ENCODE data around the gene CEBPZOS.

The CEBPZOS gene

DNA sequence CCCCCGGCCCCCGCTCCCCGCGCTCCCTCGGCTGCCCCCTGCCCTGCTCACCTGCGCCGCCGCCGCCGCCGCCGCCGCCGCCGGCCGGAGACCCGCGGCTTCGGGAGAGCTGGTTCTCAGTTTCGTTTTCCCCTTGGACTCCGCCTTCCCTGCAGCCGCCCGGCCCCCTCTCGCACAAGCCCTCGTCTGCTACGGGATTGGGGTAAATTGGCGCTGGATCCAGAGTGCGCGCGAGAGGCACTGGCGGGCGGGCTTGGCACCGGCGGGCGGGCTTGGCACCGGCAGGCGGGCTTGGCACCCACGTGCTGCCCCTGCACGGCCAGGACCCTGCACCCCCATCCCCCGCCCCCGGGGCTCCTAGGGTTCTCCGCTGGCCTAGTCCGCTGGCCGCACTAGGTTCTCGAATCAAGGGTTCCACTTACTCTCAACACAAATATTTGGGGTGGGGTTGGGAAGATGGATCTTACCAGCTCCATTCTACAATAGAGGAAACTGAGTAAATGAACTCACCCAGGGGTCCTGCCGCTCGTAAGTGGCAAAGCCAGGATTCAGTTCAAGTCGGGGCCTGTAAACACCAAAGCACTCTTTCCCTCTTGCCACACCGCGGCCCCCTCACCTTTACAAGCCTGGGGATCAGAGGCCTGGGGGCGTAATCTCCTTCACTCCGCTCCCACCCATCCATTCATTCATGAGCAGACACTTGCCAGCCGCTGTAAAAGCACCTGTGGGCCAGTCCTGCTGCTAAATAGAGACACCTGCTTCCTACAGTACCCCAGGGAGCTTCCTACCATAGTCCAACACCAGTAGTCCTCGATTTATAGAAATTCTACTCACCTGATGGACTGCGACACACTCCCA is 39.2 kb upstream of the CEBPZOS start, which contains the start of gene EIF2AK2:
TSS of gene EIF2AK2 (minus strand) at position 124 of the 858 bp plus-strand sequence. CDS start 9,174 bp downstream, outside the sequence.
- H3K4me3 ChIP-seq (ENCODE audit: low read depth, low read length), result peak within 1 kb of the TSS; percentile 77
- TF ChIP-seq CTCF (IDR thresholded peaks at IDR 0.05; ENCODE audit: low read depth, low read length), result no peak
- DNase-seq (ENCODE audit: low read depth, low spot score), result peak; percentile 84
- in situ Hi-C loops (cut with HindIII; ENCODE audit: low sequenced_read_pairs), result no loop called here

DNA sequence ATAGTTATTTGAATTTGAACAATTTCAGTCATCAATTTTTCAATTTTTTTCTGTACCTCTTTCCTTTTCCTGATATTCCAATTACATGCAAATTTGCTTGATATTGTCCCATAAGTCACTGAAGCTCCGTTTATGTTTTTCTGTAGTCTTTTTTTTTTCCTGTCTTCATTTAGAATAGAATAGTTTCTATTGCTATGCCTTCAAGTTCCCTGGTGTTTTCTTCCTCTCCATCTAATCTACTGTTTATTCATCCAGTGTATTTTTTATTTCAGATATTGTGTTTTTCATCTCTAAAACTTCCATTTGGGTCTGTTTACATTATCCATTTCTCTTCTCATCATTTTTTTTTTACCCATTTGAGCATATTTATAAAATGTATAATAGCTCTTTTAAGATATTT is 31.5 kb upstream of the CEBPZOS start:
- TF ChIP-seq CTCF (IDR thresholded peaks at IDR 0.05; ENCODE audit: low read depth, low read length), result no peak
- in situ Hi-C loops (cut with HindIII; ENCODE audit: low sequenced_read_pairs), result no loop called here
- H3K4me3 ChIP-seq (ENCODE audit: low read depth, low read length), result no peak overlapping the region
- DNase-seq (ENCODE audit: low read depth, low spot score), result no peak

DNA sequence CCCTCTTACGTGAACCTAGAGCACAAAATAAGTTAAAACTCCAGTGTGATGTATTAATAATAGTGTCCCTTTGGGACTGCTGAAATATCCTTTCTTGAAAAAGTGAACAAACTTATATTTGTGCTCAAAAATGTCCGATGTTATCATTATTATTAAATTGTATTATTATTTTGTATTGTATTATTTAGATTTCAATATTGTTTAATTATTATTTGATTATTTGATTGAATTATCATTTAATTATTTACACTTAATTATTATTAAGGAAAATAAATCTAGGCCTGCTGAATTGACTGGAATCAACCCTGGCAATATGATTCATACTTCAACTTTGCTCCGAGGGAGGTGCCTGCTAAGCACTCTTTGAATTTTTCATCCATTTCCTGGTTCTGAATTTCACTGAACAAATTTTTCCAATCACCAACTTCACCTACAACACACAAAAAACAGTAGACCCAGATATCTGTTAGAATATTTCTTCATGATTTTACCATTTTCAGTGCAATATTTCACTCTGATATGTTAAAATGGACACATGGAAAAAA is 28.6 kb upstream of the CEBPZOS start:
- no peak overlapping the region for H3K4me3 ChIP-seq (ENCODE audit: low read depth, low read length)
- no peak for TF ChIP-seq CTCF (IDR thresholded peaks at IDR 0.05; ENCODE audit: low read depth, low read length)
- in situ Hi-C loops (cut with HindIII; ENCODE audit: low sequenced_read_pairs), result no loop called here
- no peak for DNase-seq (ENCODE audit: low read depth, low spot score)

GRCh38 chr2:37168217-37168981 is 27.9 kb upstream of the CEBPZOS start:
- DNase-seq (ENCODE audit: low read depth, low spot score), result peak; percentile 59
- in situ Hi-C loops (cut with HindIII; ENCODE audit: low sequenced_read_pairs), result no loop called here
- TF ChIP-seq CTCF (IDR thresholded peaks at IDR 0.05; ENCODE audit: low read depth, low read length), result peak; percentile 82
- no peak overlapping the region for H3K4me3 ChIP-seq (ENCODE audit: low read depth, low read length)

DNA sequence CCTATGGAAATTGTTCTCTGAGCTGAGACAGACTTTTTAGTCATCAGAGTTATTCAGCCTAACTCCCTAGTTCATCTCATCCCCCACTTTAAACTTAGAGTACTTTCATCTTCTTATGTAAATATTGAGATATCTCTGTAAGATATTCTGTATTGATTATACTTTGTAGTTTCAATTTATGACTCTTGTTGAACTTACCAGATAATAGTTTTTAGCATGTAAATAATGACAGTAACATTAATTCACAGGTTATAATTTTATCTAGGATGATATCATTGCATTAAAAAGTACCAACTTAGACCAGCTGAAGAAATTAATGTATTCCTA is 24.7 kb upstream of the CEBPZOS start:
- no peak for DNase-seq (ENCODE audit: low read depth, low spot score)
- no peak for TF ChIP-seq CTCF (IDR thresholded peaks at IDR 0.05; ENCODE audit: low read depth, low read length)
- in situ Hi-C loops (cut with HindIII; ENCODE audit: low sequenced_read_pairs), result no loop called here
- H3K4me3 ChIP-seq (ENCODE audit: low read depth, low read length), result no peak overlapping the region

- TF ChIP-seq CTCF (IDR thresholded peaks at IDR 0.05; ENCODE audit: low read depth, low read length), result no peak
- in situ Hi-C loops (cut with HindIII; ENCODE audit: low sequenced_read_pairs), result no loop called here
- DNase-seq (ENCODE audit: low read depth, low spot score), result no peak
- H3K4me3 ChIP-seq (ENCODE audit: low read depth, low read length), result no peak overlapping the region
Observed at GRCh38 chr2:37173741-37174140, 22.6 kb upstream of the CEBPZOS start.
